ENCODE results near the gene HMGXB3.

GRCh38 chr5:150070821-150071220 lies 70.3 kb downstream of the HMGXB3 start:
- TF ChIP-seq CTCF (IDR thresholded peaks at IDR 0.05) (no peak), EP300 (IDR thresholded peaks at IDR 0.05) (no peak), POLR2AphosphoS5 (IDR thresholded peaks at IDR 0.05) (no peak)

Measured in suprapubic skin (tissue), 4 donors.